Fibroblast of lung (primary cell): ENCODE results near the gene KCNIP4.

Experiments
- CTCF ChIP-seq, 2 donors: IDR thresholded peaks in 1 of 2; conservative IDR thresholded peaks in 1 of 2; 1 replicate in 1 of 2; 2 replicates in 1 of 2; pipeline ENCODE4 v1.5.1; 2011 to 2012; ENCODE audit warnings: low read length in 2 of 2, control low read depth in 1 of 2, inconsistent platforms in 1 of 2, low read depth in 1 of 2, mild to moderate bottlenecking in 1 of 2
- EZH2 ChIP-seq: IDR thresholded peaks from 2 replicates; pipeline ENCODE4 v1.5.1; 2012; ENCODE audit warnings: low read length, control low read depth, mild to moderate bottlenecking; ENCODE audit errors: missing control alignments

- TF ChIP-seq CTCF (conservative IDR thresholded peaks at IDR 0.05 in 1 of 2, IDR thresholded peaks at IDR 0.05 in 1 of 2; ENCODE audit: low read depth in 1 of 2, low read length in 2 of 2) (no peak), EZH2 (no peak)
Measured at GRCh38 chr4:21856301-21856700, 92.3 kb downstream of the KCNIP4 start.
